H1 (cell line): Measurements from ENCODE around the gene STAU1. TPM values are rescaled to one million over a fixed set of nuclear protein-coding genes. Genes with fewer than 3 reads are reported as not detected.

Experiments
- CTCF ChIA-PET: fragments of 300-600 bp; sonication (Branson Sonifier 250); formaldehyde crosslinking; loops from one replicate; lab custom pipeline; 2021; ENCODE audit not compliant: partially characterized antibody; lab: Charles Lee
- POLR2A ChIA-PET: fragments of 300-600 bp; sonication (Branson Sonifier 250); formaldehyde crosslinking; loops from one replicate; lab custom pipeline; 2021; ENCODE audit warnings: inconsistent platforms; ENCODE audit not compliant: partially characterized antibody; lab: Charles Lee
- DNase-seq, 2 experiments: peaks; one replicate each; pipeline versions ENCODE4 v3.0.0 to v3.0.0-alpha.2; 2010 to 2022; ENCODE audit warnings: low spot score in 2 of 2, low read depth in 1 of 2, mixed read lengths in 1 of 2
- FAIRE-seq: peaks from 2 replicates; lab custom pipeline; 2011; peaks lifted over from hg19 to GRCh38; lab: Jason Lieb, UNC
- H2AFZ ChIP-seq: 2 replicates; pipeline ENCODE4 v1.8.1; 2012; ENCODE audit warnings: low read length, inconsistent platforms
- H2AK5ac ChIP-seq: 2 replicates; pipeline ENCODE4 v1.6.1; 2013; ENCODE audit warnings: low read depth, low read length
- H2BK120ac ChIP-seq: replicated peaks from 2 replicates; pipeline ENCODE3; 2013; ENCODE audit warnings: low read depth, low read length, inconsistent platforms
- H2BK12ac ChIP-seq: 2 replicates; pipeline ENCODE4 v1.6.1; 2013; ENCODE audit warnings: low read depth, low read length
- H2BK15ac ChIP-seq: 2 replicates; pipeline ENCODE4 v1.6.1; 2013; ENCODE audit warnings: low read length
- H2BK20ac ChIP-seq: 2 replicates; pipeline ENCODE4 v1.6.1; 2013; ENCODE audit warnings: low read length
- H2BK5ac ChIP-seq: 2 replicates; pipeline ENCODE4 v1.6.1; 2013; ENCODE audit warnings: low read depth, low read length
- H3K14ac ChIP-seq: 2 replicates; pipeline ENCODE4 v1.6.1; 2013; ENCODE audit warnings: inconsistent platforms; ENCODE audit not compliant: insufficient read length
- H3K18ac ChIP-seq: 2 replicates; pipeline ENCODE4 v1.6.1; 2013; ENCODE audit warnings: low read length; ENCODE audit errors: extremely low read depth
- H3K23ac ChIP-seq: 2 replicates; pipeline ENCODE4 v1.6.1; 2013; ENCODE audit warnings: inconsistent platforms; ENCODE audit not compliant: insufficient read length
- H3K23me2 ChIP-seq: 2 replicates; pipeline ENCODE4 v1.6.1; 2013; ENCODE audit warnings: low read depth, low read length
- H3K27ac ChIP-seq: 2 replicates; pipeline ENCODE4 v1.6.1; 2011; ENCODE audit warnings: low read depth, low read length, inconsistent platforms
- H3K27me3 ChIP-seq, 4 experiments: replicated peaks in 1 of 4; 1 replicate in 1 of 4; 2 replicates in 3 of 4; pipeline versions ENCODE4 v1.6.1 to v1.8.1; 2011 to 2013; ENCODE audit warnings: low read length in 3 of 4, mild to moderate bottlenecking in 3 of 4, inconsistent platforms in 2 of 4, mixed read lengths in 2 of 4, moderate library complexity in 1 of 4; ENCODE audit not compliant: control insufficient read depth in 3 of 4, insufficient read depth in 3 of 4; ENCODE audit errors: extremely low read depth in 1 of 4
- H3K36me3 ChIP-seq, 4 experiments: 2 replicates each; pipeline versions ENCODE4 v1.6.1 to v1.8.1; 2011 to 2013; ENCODE audit warnings: mild to moderate bottlenecking in 4 of 4, low read length in 3 of 4, moderate library complexity in 2 of 4, control low read depth in 1 of 4, inconsistent platforms in 1 of 4; ENCODE audit not compliant: insufficient read depth in 4 of 4, control insufficient read depth in 2 of 4
- H3K4ac ChIP-seq: replicated peaks from 2 replicates; pipeline ENCODE3; 2013; ENCODE audit warnings: low read length, low read depth, mixed read lengths, inconsistent platforms; ENCODE audit not compliant: insufficient read length
- H3K4me1 ChIP-seq, 4 experiments: replicated peaks in 1 of 4; 1 replicate in 1 of 4; 2 replicates in 3 of 4; pipeline versions ENCODE4 v1.6.1 to v1.8.1; 2011 to 2013; ENCODE audit warnings: low read length in 3 of 4, inconsistent platforms in 2 of 4, mixed read lengths in 1 of 4; ENCODE audit not compliant: insufficient read depth in 4 of 4, control insufficient read depth in 3 of 4
- H3K4me2 ChIP-seq, 2 experiments: 2 replicates each; pipeline versions ENCODE4 v1.6.1 to v1.8.1; 2011 to 2013; ENCODE audit warnings: low read depth in 2 of 2, low read length in 2 of 2, control low read depth in 1 of 2, inconsistent platforms in 1 of 2, mild to moderate bottlenecking in 1 of 2; ENCODE audit not compliant: insufficient read depth in 1 of 2
- H3K4me3 ChIP-seq, 4 experiments: fragments of 200-600, 300-600 bp in 1 of 4; sonication (generic), shearing (Covaris generic), sonication (Bioruptor Twin) in 1 of 4; 2 replicates each; pipeline versions ENCODE4 v1.5.1 to v1.8.1; 2011 to 2016; ENCODE audit warnings: low read length in 4 of 4, low read depth in 3 of 4, control low read depth in 2 of 4, inconsistent platforms in 2 of 4, mild to moderate bottlenecking in 2 of 4, mixed read lengths in 1 of 4, moderate library complexity in 1 of 4; ENCODE audit not compliant: insufficient read depth in 2 of 4; ENCODE audit errors: extremely low read depth in 1 of 4
- H3K56ac ChIP-seq: replicated peaks from 2 replicates; pipeline ENCODE3; 2013; ENCODE audit warnings: low read depth, mild to moderate bottlenecking, mixed read lengths, low read length, inconsistent platforms; ENCODE audit not compliant: insufficient read length
- H3K79me1 ChIP-seq: 2 replicates; pipeline ENCODE4 v1.6.1; 2013; ENCODE audit warnings: low read depth, low read length, control low read depth
- H3K79me2 ChIP-seq, 2 experiments: 2 replicates each; pipeline versions ENCODE4 v1.6.1 to v1.8.1; 2012 to 2013; ENCODE audit warnings: low read length in 2 of 2, mild to moderate bottlenecking in 2 of 2, inconsistent platforms in 1 of 2; ENCODE audit not compliant: insufficient read depth in 2 of 2, control insufficient read depth in 1 of 2
- H3K9ac ChIP-seq, 4 experiments: replicated peaks in 1 of 4; 1 replicate in 1 of 4; 2 replicates in 3 of 4; pipeline versions ENCODE4 v1.6.1 to v1.8.1; 2011 to 2013; ENCODE audit warnings: low read depth in 3 of 4, low read length in 3 of 4, control low read depth in 2 of 4, mild to moderate bottlenecking in 2 of 4, moderate library complexity in 2 of 4, inconsistent platforms in 1 of 4; ENCODE audit errors: extremely low read depth in 1 of 4
- H3K9me3 ChIP-seq, 2 experiments: 2 replicates each; pipeline versions ENCODE4 v1.6.1 to v1.8.1; 2012 to 2013; ENCODE audit warnings: mild to moderate bottlenecking in 2 of 2, moderate library complexity in 2 of 2, control low read depth in 1 of 2, inconsistent platforms in 1 of 2, low read depth in 1 of 2, low read length in 1 of 2, mixed read lengths in 1 of 2; ENCODE audit not compliant: insufficient read depth in 2 of 2
- H4K20me1 ChIP-seq, 2 experiments: replicated peaks in 1 of 2; 2 replicates each; pipeline versions ENCODE3 to v1.8.1; 2011 to 2013; ENCODE audit warnings: inconsistent platforms in 2 of 2, low read length in 2 of 2, mild to moderate bottlenecking in 1 of 2; ENCODE audit not compliant: insufficient read depth in 2 of 2, control insufficient read depth in 1 of 2
- H4K5ac ChIP-seq: 2 replicates; pipeline ENCODE4 v1.6.1; 2013; ENCODE audit warnings: low read length, low read depth, mixed read lengths, inconsistent platforms; ENCODE audit not compliant: insufficient read length
- H4K8ac ChIP-seq: 2 replicates; pipeline ENCODE4 v1.8.0; 2013; ENCODE audit warnings: mild to moderate bottlenecking, moderate library complexity, low read length, inconsistent platforms; ENCODE audit not compliant: insufficient read depth; ENCODE audit errors: extremely low read depth
- H4K91ac ChIP-seq: replicated peaks from 2 replicates; pipeline ENCODE3; 2013; ENCODE audit warnings: low read length, mixed read lengths, inconsistent platforms; ENCODE audit not compliant: insufficient read length
- BACH1 ChIP-seq: IDR thresholded peaks from 2 replicates; pipeline ENCODE4 v1.6.1; 2012; ENCODE audit warnings: low read length, improper control_type of control experiment
- CBX8 ChIP-seq: fragments of 300-800, 300-1000 bp; sonication (generic); IDR thresholded peaks from 2 replicates; pipeline ENCODE4 v1.7.1; 2016; ENCODE audit warnings: low read depth, low read length, borderline replicate concordance
- CEBPB ChIP-seq: IDR thresholded peaks from 2 replicates; pipeline ENCODE4 v1.6.1; 2012; ENCODE audit warnings: low read depth, low read length
- CHD1 ChIP-seq: IDR thresholded peaks from 2 replicates; pipeline ENCODE4 v1.6.1; 2012; ENCODE audit warnings: low read depth, low read length, improper control_type of control experiment
- CTBP2 ChIP-seq: IDR thresholded peaks from 2 replicates; pipeline ENCODE4 v1.7.0; 2011; ENCODE audit warnings: borderline replicate concordance, mild to moderate bottlenecking, moderate library complexity, mixed read lengths, low read length; ENCODE audit not compliant: insufficient read depth, insufficient read length
- E2F6 ChIP-seq: IDR thresholded peaks from 2 replicates; pipeline ENCODE4 v1.6.1; 2012; ENCODE audit warnings: inconsistent platforms
- KDM1A ChIP-seq: fragments of 200-600, 300-600 bp; sonication (generic); IDR thresholded peaks from 2 replicates; pipeline ENCODE4 v1.7.1; 2016; ENCODE audit warnings: mild to moderate bottlenecking, low read length, borderline replicate concordance
- POLR2A ChIP-seq, 2 experiments: IDR thresholded peaks; 1 replicate in 1 of 2; 2 replicates in 1 of 2; pipeline ENCODE4 v1.6.1; 2011; ENCODE audit warnings: low read depth in 2 of 2, low read length in 2 of 2, mild to moderate bottlenecking in 2 of 2; ENCODE audit errors: control extremely low read depth in 1 of 2
- POU5F1 ChIP-seq: IDR thresholded peaks from 2 replicates; pipeline ENCODE4 v1.6.1; 2011; ENCODE audit warnings: low read depth, mild to moderate bottlenecking, low read length, moderate library complexity
- SAP30 ChIP-seq: fragments of 300-600 bp; sonication (generic); IDR thresholded peaks from 2 replicates; pipeline ENCODE4 v1.7.1; 2012; ENCODE audit warnings: low read length, moderate library complexity, mild to moderate bottlenecking, inconsistent platforms; ENCODE audit not compliant: insufficient read depth, insufficient replicate concordance
- SIN3A ChIP-seq, 2 experiments: IDR thresholded peaks in 1 of 2; conservative IDR thresholded peaks in 1 of 2; 2 replicates each; pipeline ENCODE4 v1.6.1; 2011 to 2012; ENCODE audit warnings: low read length in 2 of 2, improper control_type of control experiment in 1 of 2, low read depth in 1 of 2, mild to moderate bottlenecking in 1 of 2
- SIX5 ChIP-seq: IDR thresholded peaks from 2 replicates; pipeline ENCODE4 v1.6.1; 2011; ENCODE audit warnings: mild to moderate bottlenecking, low read depth, low read length
- SP4 ChIP-seq: IDR thresholded peaks from 2 replicates; pipeline ENCODE4 v1.6.1; 2012; ENCODE audit warnings: low read length, inconsistent platforms
- TBP ChIP-seq: IDR thresholded peaks from 2 replicates; pipeline ENCODE4 v1.6.1; 2011; ENCODE audit warnings: low read depth, low read length, improper control_type of control experiment
- whole genome bisulfite sequencing, 2 experiments: shearing (Covaris generic) in 1 of 2; methylation state at CpG; one replicate each; pipeline versions ENCODE4 v1.1.6 to v1.1.7; 2013 to 2015; ENCODE audit warnings: low lambda C conversion rate in 2 of 2, mixed read lengths in 2 of 2, inconsistent platforms in 1 of 2, low coverage in 1 of 2, missing lambda C conversion rate in 1 of 2; ENCODE audit not compliant: insufficient replicate concordance in 2 of 2, insufficient coverage in 1 of 2, insufficient read length in 1 of 2; ENCODE audit errors: extremely low coverage in 1 of 2, missing lambda C conversion rate in 1 of 2; 5-methylcytosine and 5-hydroxymethylcytosine counted together
- polyA plus RNA-seq, 7 experiments: library from polyadenylated mRNA; depleted of rRNA in 3 of 7; stranded (reverse) in 5 of 7; unstranded in 2 of 7; fragments of >200 nt in 5 of 7; fragments of 200-250 nt in 2 of 7; gene quantifications; 1 replicate in 5 of 7; 2 replicates in 1 of 7; 4 replicates in 1 of 7; pipeline versions ENCODE4 v1.2.1 to v1.2.3, GENCODE V29; 2011 to 2013; ENCODE audit warnings: missing spikeins in 2 of 7, mixed read lengths in 2 of 7
- total RNA-seq: library from RNA; stranded (reverse); fragmentation: NEBNext Ultra II Directional; extraction: Animal tissue kit (Norgen Biotek cat#: 25700); gene quantifications from 2 replicates; pipeline ENCODE4 v1.2.1, GENCODE V29; 2021

STAU1 gene
- total and polyA plus RNA-seq, 2 of the 8 experiments (the other 6 are each of a cell fraction or from before 2014, with no cell fraction given): 41.4 to 107 TPM

GRCh38 chr20:49099011-49099410 lies 89.1 kb downstream of the STAU1 start:
- H2BK5ac ChIP-seq: no peak overlapping the region
- CTCF ChIA-PET: interaction anchor here (0.7 kb wide), 1 partner anchor 71 kb away, joined by 4 read pairs; no protein-coding TSS in a partner anchor
- H2BK20ac ChIP-seq: no peak overlapping the region
- POLR2A ChIA-PET: interaction anchor here (0.6 kb wide), 1 partner anchor 8 kb away, joined by 3 read pairs; no protein-coding TSS in a partner anchor
- no peaks in the 10 kb centered on the region for H3K27me3 ChIP-seq
- H3K56ac ChIP-seq: no peak overlapping the region
- H3K4me2 ChIP-seq: no peak overlapping the region
- H4K91ac ChIP-seq: no peak overlapping the region
- no peaks in the 10 kb centered on the region for H3K9me3 ChIP-seq
- H2AK5ac ChIP-seq: no peak overlapping the region
- peaks cover 2% of the 10 kb centered on the region; the same call in 1 of the 2 replicates for H3K79me1 ChIP-seq
- WGBS, 2 experiments: 93% methylated on average over 3 of the region's 3 CpGs; no CpG with 5 or more reads in 1 of the 2 experiments
- no peak overlapping the region for H3K27ac ChIP-seq
- H3K4me1 ChIP-seq: peaks cover 0 to under 1% (median 0%) of the 10 kb centered on the region in 4 experiments; a peak in 1 of 7 replicates
- H4K8ac ChIP-seq: no peak overlapping the region
- no peak overlapping the region for H2BK15ac ChIP-seq
- no peak overlapping the region for H3K4ac ChIP-seq
- H2AFZ ChIP-seq: no peak overlapping the region
- no peak overlapping the region for H2BK120ac ChIP-seq
- H4K5ac ChIP-seq: no peak overlapping the region
- H3K36me3 ChIP-seq: peaks cover 47 to 92% (median 76%) of the 10 kb centered on the region in 4 experiments
- H3K23me2 ChIP-seq: no peaks in the 10 kb centered on the region
- H3K14ac ChIP-seq: no peak overlapping the region
- FAIRE-seq (no peak), DNase-seq (no peak)
- H3K23ac ChIP-seq: no peak overlapping the region
- no peak overlapping the region for H3K4me3 ChIP-seq
- no peak overlapping the region for H2BK12ac ChIP-seq
- no peak overlapping the region for H3K18ac ChIP-seq
- peaks cover 4 to 12% of the 10 kb centered on the region in 2 experiments for H4K20me1 ChIP-seq
- peaks cover 0 to 18% of the 10 kb centered on the region in 2 experiments; a peak in 2 of 4 replicates for H3K79me2 ChIP-seq
- no peak overlapping the region for H3K9ac ChIP-seq
- no peak for TF ChIP-seq CBX8
- TF ChIP-seq BACH1: no peak
- no peak for TF ChIP-seq TBP
- no peak for TF ChIP-seq SAP30
- TF ChIP-seq POLR2A (IDR thresholded peaks at IDR 0.05; ENCODE audit: control extremely low read depth in 1 of 2, low read depth in 2 of 2, low read length in 2 of 2): no peak
- no peak for TF ChIP-seq POU5F1
- no peak for TF ChIP-seq E2F6
- no peak for TF ChIP-seq SIN3A (conservative IDR thresholded peaks at IDR 0.05 in 1 of 2, IDR thresholded peaks at IDR 0.05 in 1 of 2; ENCODE audit: low read depth in 1 of 2, low read length in 2 of 2)
- TF ChIP-seq KDM1A: no peak
- TF ChIP-seq SP4: no peak
- TF ChIP-seq CHD1: no peak
- TF ChIP-seq SIX5: no peak
- no peak for TF ChIP-seq CEBPB
- TF ChIP-seq CTBP2: no peak
